Astrocyte (in vitro differentiated cells and primary cell): ENCODE results near the gene RNF207.

ENCODE experiments used
- CTCF ChIP-seq: IDR thresholded peaks from 2 replicates; pipeline ENCODE4 v1.5.1; 2011; ENCODE audit warnings: low read depth, mild to moderate bottlenecking, inconsistent platforms, low read length, moderate library complexity; ENCODE audit not compliant: insufficient read depth
- EZH2 ChIP-seq: IDR thresholded peaks from 2 replicates; pipeline ENCODE4 v1.6.1; 2012; ENCODE audit warnings: mild to moderate bottlenecking, low read length, inconsistent platforms; ENCODE audit not compliant: insufficient read depth

GRCh38 chr1:6261615-6261995 is 55.7 kb downstream of the RNF207 start:
- no peak for TF ChIP-seq CTCF
- TF ChIP-seq EZH2, result no peak
